H1 (cell line): ENCODE data around the gene PRKAR1B. TPM values are rescaled to one million over a fixed set of nuclear protein-coding genes. Genes with fewer than 3 reads are reported as not detected.

Source experiments
- ATF3 ChIP-seq: IDR thresholded peaks from 2 replicates; pipeline ENCODE4 v1.6.1; 2011; ENCODE audit warnings: low read depth, mild to moderate bottlenecking, low read length; ENCODE audit not compliant: insufficient read depth
- CHD2 ChIP-seq: IDR thresholded peaks from 2 replicates; pipeline ENCODE4 v1.6.1; 2012; ENCODE audit warnings: low read length, improper control_type of control experiment
- GABPA ChIP-seq: IDR thresholded peaks from 2 replicates; pipeline ENCODE4 v1.6.1; 2011; ENCODE audit warnings: mild to moderate bottlenecking, low read length, moderate library complexity, borderline replicate concordance; ENCODE audit not compliant: insufficient read depth
- KDM4A ChIP-seq: IDR thresholded peaks from one replicate; pipeline ENCODE4 v1.7.1; 2012; ENCODE audit warnings: low read depth, mild to moderate bottlenecking, moderate library complexity, low read length, inconsistent platforms; ENCODE audit not compliant: severe bottlenecking
- KDM5A ChIP-seq: fragments of 200-600 bp; IDR thresholded peaks from 2 replicates; pipeline ENCODE4 v1.7.1; 2012; ENCODE audit warnings: mild to moderate bottlenecking, low read length, inconsistent platforms, mixed read lengths
- MAX ChIP-seq: IDR thresholded peaks from 2 replicates; pipeline ENCODE4 v1.6.1; 2012; ENCODE audit warnings: inconsistent platforms
- polyA plus RNA-seq, 7 experiments: library from polyadenylated mRNA; depleted of rRNA in 3 of 7; stranded (reverse) in 5 of 7; unstranded in 2 of 7; fragments of >200 nt in 5 of 7; fragments of 200-250 nt in 2 of 7; gene quantifications; 1 replicate in 5 of 7; 2 replicates in 1 of 7; 4 replicates in 1 of 7; pipeline versions ENCODE4 v1.2.1 to v1.2.3, GENCODE V29; 2011 to 2013; ENCODE audit warnings: missing spikeins in 2 of 7, mixed read lengths in 2 of 7
- total RNA-seq: library from RNA; stranded (reverse); fragmentation: NEBNext Ultra II Directional; extraction: Animal tissue kit (Norgen Biotek cat#: 25700); gene quantifications from 2 replicates; pipeline ENCODE4 v1.2.1, GENCODE V29; 2021

PRKAR1B gene
- total and polyA plus RNA-seq, 2 of the 8 experiments (the other 6 are each of a cell fraction or from before 2014, with no cell fraction given) = 12.3 to 55.7 TPM

- peak; percentile 99 for TF ChIP-seq MAX
- TF ChIP-seq ATF3 = 0 out of 2 replicates have a peak, but pooled peaks have one; percentile 32
- peak; percentile 68 for TF ChIP-seq KDM4A
- 0 out of 2 replicates have a peak, but pooled peaks have one; percentile 18 for TF ChIP-seq CHD2
- TF ChIP-seq GABPA = peak; percentile 90; the same call in 1 of the 2 replicates
- peak; percentile 36; the same call in 1 of the 2 replicates for TF ChIP-seq KDM5A
Measured at GRCh38 chr7:726084-726853, 812 bp downstream of the PRKAR1B start, which contains the start of gene DNAAF5 (continued).
